OCI-LY3 (cell line): ENCODE data around the gene NPIPA1.
"Not testable (repeated sequence)": the region's sequence is repeated elsewhere in the genome, so short reads cannot be mapped to it uniquely, and the experiment has no call there.

ENCODE experiments used
- CTCF ChIP-seq: fragments of 200-600, 300-600 bp; sonication (generic); IDR thresholded peaks from 2 replicates; pipeline ENCODE4 v1.5.1; 2014; ENCODE audit warnings: antibody characterized with exemption, low read length, low read depth
- EZH2phosphoT487 ChIP-seq: fragments of 200-600 bp; shearing (Covaris generic); IDR thresholded peaks from 2 replicates; pipeline ENCODE4 v1.6.1; 2018; ENCODE audit warnings: antibody characterized with exemption, mixed run types, low read depth

- TF ChIP-seq CTCF, EZH2phosphoT487: not testable (repeated sequence)
These were observed 40.1 kb upstream of the NPIPA1 start for GRCh38 chr16:14897006-14897664.
